Ascending aorta (tissue), 2 donors: ENCODE results near the gene PIN1. TPM values are rescaled to one million over a fixed set of nuclear protein-coding genes. Genes with fewer than 3 reads are reported as not detected.

ENCODE experiments used
- DNase-seq, 2 donors: peaks; one replicate each; pipeline ENCODE4 v3.0.0-alpha.2; 2019; ENCODE audit warnings: low spot score in 2 of 2
- H3K27ac ChIP-seq, 2 donors: fragments of 200-600 bp; sonication (generic); one replicate each; pipeline ENCODE4 v1.5.1; 2016 to 2017; ENCODE audit warnings: mild to moderate bottlenecking in 1 of 2
- H3K27me3 ChIP-seq: fragments of 200-600 bp; sonication (generic); one replicate; pipeline ENCODE4 v1.5.1; 2017
- H3K36me3 ChIP-seq, 2 donors: fragments of 200-600 bp; sonication (generic); one replicate each; pipeline ENCODE4 v1.5.1; 2016
- H3K4me1 ChIP-seq, 2 donors: fragments of 200-600 bp; sonication (generic); one replicate each; pipeline ENCODE4 v1.5.1; 2016 to 2017; ENCODE audit warnings: mild to moderate bottlenecking in 1 of 2
- H3K4me3 ChIP-seq, 2 donors: fragments of 200-600 bp; sonication (generic); one replicate each; pipeline ENCODE4 v1.5.1; 2016 to 2017; ENCODE audit warnings: mild to moderate bottlenecking in 1 of 2
- H3K9me3 ChIP-seq, 2 donors: fragments of 200-600 bp; sonication (generic); one replicate each; pipeline ENCODE4 v1.5.1; 2016
- intact Hi-C: fragments of 100-400 bp; cut with DNase I; formaldehyde crosslinking; loops from one replicate; pipeline ENCODE4 v1.15.1; 2023
- total RNA-seq: library from RNA; depleted of rRNA; stranded (reverse); fragments of >200 nt; gene quantifications from one replicate; pipeline ENCODE4 v1.1.0, GENCODE V29; 2016
- TF ChIP-seq, protein P1 (sequence below), 3 experiments: fragments of 200-600 bp in 2 of 3; fragments of 450-650 bp in 1 of 3; sonication (generic) in 2 of 3; IDR thresholded peaks; one replicate each; pipeline ENCODE4 v1.5.1; 2016 to 2019; ENCODE audit warnings: antibody characterized with exemption in 3 of 3, mild to moderate bottlenecking in 1 of 3, moderate library complexity in 1 of 3

PIN1 gene
- total RNA-seq, 1 donor from 2014 or later = 50.7 TPM

DNA sequence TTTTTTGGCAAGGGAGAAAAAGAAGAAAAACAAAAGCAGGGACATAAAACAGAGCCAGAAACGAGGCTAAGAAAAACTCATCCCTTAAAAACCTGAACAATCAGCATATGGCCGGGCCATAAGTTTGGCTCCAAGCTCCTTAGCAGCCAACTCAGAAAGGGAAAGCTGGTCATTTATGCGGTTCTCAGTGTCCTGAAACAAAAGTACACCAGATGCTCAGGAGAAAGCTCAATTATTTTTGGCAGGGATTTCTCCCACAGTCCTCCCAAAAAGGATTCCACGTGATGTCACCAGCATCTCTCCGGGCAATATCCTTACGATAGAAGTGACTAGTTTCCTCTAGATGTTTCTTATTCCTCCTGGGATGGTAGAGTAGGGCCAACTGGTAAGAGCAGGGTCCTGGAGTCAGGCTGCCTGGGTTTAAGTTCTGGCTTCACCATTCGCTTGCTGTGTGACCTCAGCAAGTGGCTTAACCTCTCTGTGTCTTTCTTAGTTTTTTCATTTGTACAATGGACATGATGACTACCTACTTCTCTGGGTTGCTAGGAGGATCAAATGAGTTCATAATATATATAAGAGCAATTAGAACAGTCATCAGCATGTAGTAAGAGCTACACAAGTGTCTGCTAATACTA, 34.0 kb downstream of the PIN1 start:
- H3K27ac ChIP-seq = no peak overlapping the region
- H3K9me3 ChIP-seq = no peaks in the 10 kb centered on the region
- H3K4me3 ChIP-seq = no peak overlapping the region
- H3K36me3 ChIP-seq = no peaks in the 10 kb centered on the region
- DNase-seq = no peak
- no peaks in the 10 kb centered on the region for H3K27me3 ChIP-seq
- no peaks in the 10 kb centered on the region for H3K4me1 ChIP-seq
- intact Hi-C loops = no loop called here
- TF ChIP-seq, protein P1, sequence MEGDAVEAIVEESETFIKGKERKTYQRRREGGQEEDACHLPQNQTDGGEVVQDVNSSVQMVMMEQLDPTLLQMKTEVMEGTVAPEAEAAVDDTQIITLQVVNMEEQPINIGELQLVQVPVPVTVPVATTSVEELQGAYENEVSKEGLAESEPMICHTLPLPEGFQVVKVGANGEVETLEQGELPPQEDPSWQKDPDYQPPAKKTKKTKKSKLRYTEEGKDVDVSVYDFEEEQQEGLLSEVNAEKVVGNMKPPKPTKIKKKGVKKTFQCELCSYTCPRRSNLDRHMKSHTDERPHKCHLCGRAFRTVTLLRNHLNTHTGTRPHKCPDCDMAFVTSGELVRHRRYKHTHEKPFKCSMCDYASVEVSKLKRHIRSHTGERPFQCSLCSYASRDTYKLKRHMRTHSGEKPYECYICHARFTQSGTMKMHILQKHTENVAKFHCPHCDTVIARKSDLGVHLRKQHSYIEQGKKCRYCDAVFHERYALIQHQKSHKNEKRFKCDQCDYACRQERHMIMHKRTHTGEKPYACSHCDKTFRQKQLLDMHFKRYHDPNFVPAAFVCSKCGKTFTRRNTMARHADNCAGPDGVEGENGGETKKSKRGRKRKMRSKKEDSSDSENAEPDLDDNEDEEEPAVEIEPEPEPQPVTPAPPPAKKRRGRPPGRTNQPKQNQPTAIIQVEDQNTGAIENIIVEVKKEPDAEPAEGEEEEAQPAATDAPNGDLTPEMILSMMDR (IDR thresholded peaks at IDR 0.05) = no peak

DNA sequence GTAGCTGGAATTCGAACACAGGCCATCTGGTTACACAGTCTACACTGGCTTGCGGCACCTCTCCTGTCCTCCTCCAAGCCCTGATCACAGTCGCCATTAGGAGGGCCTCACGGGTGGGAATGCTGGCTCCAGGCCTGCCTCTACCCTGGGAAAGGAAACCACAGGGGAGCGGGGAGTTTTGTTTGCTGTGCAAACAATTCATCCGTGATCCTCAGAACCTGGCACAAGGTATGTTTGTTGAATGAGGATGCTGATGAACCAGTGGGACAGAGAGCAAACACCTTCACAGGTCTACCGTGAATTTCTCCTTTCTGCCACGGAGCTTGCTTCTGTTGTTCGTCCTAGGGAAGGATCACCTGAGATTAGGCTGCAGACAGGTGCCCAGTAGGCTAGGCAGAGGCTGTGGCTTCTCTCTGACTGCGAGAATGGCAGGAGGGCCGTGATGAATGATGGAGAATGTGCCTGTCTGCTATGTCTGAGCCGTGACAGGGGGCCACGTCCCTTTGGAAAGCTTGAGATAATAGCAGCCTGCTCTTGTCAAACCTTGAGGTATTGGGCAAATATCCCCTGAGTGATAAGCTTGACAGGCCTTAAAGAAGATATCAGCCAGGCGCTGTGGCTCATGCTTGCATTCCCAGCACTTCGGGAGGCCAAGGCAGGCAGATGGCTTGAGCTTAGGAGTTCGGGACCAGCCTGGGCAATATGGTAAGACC, 36.7 kb downstream of the PIN1 start:
- H3K27me3 ChIP-seq = no peaks in the 10 kb centered on the region
- H3K4me3 ChIP-seq = no peak overlapping the region
- H3K4me1 ChIP-seq = no peaks in the 10 kb centered on the region
- H3K27ac ChIP-seq = no peak overlapping the region
- H3K9me3 ChIP-seq = no peaks in the 10 kb centered on the region
- DNase-seq = no peak
- TF ChIP-seq, protein P1 (IDR thresholded peaks at IDR 0.05) = no peak
- intact Hi-C loops = no loop called here
- H3K36me3 ChIP-seq = no peaks in the 10 kb centered on the region

DNA sequence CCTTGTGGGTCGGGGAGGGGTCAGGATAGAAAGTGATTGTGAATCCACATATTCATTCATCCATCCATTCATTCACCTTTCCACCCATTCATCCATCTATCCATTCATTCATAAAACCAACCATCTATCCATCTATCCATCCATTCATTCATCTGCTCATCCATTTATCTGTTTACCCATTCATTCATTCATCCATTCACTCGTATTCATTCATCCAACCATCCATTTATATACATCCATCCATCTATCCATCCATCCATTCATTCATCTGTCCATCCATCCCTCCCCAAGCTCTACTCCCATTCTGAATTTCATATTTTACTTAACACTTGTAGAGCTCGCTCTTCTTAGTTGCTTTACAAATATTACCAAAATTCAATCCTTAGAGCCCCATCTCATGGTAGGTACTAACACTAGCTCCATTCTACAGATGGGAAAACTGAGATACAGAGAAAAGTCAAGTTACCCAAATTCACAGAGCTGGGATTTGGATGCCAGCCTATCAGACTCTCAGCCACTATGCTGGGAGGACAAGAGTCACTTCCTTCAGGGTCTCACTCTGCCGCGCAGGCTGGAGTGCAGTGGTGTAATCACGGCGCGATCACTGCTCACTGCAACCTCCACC, 37.6 kb downstream of the PIN1 start:
- intact Hi-C loops = no loop called here
- Histone ChIP-seq H3K27ac (no peak overlapping the region), H3K36me3 (no peaks in the 10 kb centered on the region), H3K4me1 (no peaks in the 10 kb centered on the region), H3K4me3 (no peak overlapping the region), H3K27me3 (no peaks in the 10 kb centered on the region), H3K9me3 (no peaks in the 10 kb centered on the region)
- TF ChIP-seq, protein P1 (IDR thresholded peaks at IDR 0.05) = no peak
- DNase-seq = no peak

DNA sequence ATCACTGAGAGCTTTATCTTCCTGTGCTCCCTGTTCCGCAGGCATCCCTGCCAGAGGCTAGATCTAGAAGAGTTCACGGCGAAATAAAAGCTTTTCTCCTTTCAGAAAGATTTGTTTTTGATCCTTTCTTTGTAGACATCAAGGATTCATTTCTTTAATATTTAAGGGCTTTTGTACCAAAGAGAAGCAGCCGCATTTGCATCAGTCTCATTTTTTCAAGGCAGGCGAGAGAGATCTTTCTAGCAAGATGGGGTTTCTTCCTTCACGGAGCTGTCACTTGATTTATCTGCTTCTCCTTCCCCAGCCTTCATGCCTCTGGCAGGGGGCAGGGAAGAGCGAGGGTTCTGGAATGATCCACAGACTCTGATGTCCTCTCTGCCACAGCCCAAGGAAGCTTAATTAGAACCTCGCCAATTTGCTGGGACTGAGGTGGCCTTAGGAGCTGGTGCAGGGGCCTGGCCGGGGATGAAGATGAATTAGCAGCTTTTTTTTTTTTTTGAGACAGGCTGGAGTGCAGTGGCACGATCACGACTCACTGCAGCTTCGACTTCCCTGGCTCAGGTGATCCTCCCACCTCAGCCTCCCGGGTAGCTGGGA, 40.0 kb downstream of the PIN1 start:
- TF ChIP-seq, protein P1 (IDR thresholded peaks at IDR 0.05) = no peak
- H3K9me3 ChIP-seq = no peaks in the 10 kb centered on the region
- H3K4me1 ChIP-seq = no peaks in the 10 kb centered on the region
- DNase-seq = no peak
- no peaks in the 10 kb centered on the region for H3K36me3 ChIP-seq
- H3K27ac ChIP-seq = no peak overlapping the region
- H3K4me3 ChIP-seq = no peak overlapping the region
- H3K27me3 ChIP-seq = no peaks in the 10 kb centered on the region
- intact Hi-C loops = no loop called here

DNA sequence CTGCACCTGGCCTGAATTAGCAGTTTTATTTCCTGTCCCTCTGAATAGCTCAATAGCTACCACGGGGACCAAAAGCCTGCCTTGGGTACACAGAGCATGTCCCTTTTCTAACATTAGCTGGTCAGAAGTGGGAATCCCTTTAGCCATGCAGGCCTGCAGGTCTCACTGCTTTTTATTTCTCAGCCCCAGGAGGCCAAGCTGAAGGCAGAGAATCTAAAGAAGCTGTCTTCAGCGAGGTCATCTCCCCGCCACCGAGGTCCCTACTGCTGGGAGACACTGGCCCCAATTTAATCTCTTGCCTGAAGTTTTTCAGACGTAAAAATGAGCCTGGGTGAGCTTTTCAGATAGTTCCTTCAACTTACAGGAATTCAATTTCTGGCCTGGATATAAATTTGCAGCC, 40.7 kb downstream of the PIN1 start:
- intact Hi-C loops = no loop called here
- no peak for DNase-seq
- Histone ChIP-seq H3K4me1 (no peaks in the 10 kb centered on the region), H3K9me3 (no peaks in the 10 kb centered on the region), H3K36me3 (no peaks in the 10 kb centered on the region), H3K4me3 (no peak overlapping the region), H3K27ac (no peak overlapping the region), H3K27me3 (no peaks in the 10 kb centered on the region)
- TF ChIP-seq, protein P1 (IDR thresholded peaks at IDR 0.05) = no peak
